ENCODE data around the gene ABCG1.

- TF ChIP-seq GATA2 (IDR thresholded peaks at IDR 0.05; ENCODE audit: low read depth, low read length) (no peak), GATA3 (IDR thresholded peaks at IDR 0.05; ENCODE audit: low read depth, low read length) (no peak)
Measured at GRCh38 chr21:42277593-42277992, 58.7 kb downstream of the ABCG1 start.
